ENCODE data around the gene PEX10. TPM values are rescaled to one million over a fixed set of nuclear protein-coding genes. Genes with fewer than 3 reads are reported as not detected.
A peak's percentile ranks its signal among the peaks of the same experiment; 100 is the strongest.

Gene PEX10
- total RNA-seq, 8 experiments from 2014 or later: 11.3 to 27.8 (median 20.9) TPM

DNA sequence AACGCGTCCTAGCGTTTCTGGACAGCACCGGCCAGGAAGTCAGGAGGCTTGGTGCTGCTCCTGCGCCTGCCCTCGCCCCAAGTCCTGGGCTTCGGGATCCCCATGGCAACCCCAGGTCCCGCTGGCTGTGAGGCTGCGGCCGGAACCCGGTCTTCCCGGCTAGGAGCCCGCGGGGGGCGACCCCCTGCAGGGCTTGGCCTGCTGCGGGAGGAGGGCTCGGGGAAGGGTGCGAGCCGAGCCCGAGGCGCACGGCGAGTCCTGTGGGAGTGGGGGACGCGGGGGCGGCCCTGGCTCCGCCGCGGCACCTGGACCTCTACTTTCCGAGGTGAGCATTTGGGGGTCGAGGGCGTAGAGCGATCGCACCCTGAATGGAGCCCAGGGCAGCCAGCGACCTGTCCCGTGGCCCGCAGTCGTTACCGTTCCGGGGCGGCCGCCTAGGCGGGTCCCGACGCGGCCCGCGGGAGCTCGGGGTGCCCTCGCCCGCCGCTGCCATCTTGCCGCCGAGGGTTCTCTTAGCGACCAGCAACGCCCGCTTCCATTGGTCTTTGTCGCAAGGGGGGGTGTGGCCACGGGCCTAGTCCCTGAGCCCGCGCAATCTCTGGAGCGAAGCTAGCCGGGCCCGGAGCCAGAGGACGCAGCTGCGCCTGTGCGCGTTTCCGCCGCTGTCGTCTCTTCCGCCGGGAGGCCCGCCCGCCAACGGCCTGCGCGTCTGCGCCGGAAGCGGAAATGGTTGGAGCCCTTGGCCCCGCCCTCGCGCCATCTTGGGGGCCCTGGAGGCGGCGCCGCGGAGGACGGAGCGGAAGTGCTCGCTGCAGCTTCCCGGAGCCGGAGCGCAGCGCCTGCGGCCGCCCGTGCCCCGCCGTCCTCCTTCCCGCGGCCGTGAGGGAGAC, 21.1 kb downstream of the PEX10 start, which contains the start of the genes MORN1 and RER1:
TSS of gene MORN1 (minus strand) at position 514 of the 890 bp plus-strand sequence. CDS start at position 493, 21 bp downstream.
TSS of gene RER1 (plus strand) at position 801 of the 890 bp plus-strand sequence. CDS start 3,950 bp downstream, outside the sequence.
- Histone ChIP-seq H3K4me1 (replicated peaks in 1 of 2) (peaks cover 15 to 18% of the 10 kb centered on the region in 2 donors), H3K4me3 (peak within 1 kb of the TSS; percentile 74 to 98 (median 85)), H3K27ac (peak within 1 kb of the TSS; percentile 85 to 98)
- 0 to 20% (median 1%) methylated on average over 1 to 70 of the region's 103 CpGs; no CpG with 5 or more reads in 4 of the 10 experiments for WGBS, 10 experiments
- ATAC-seq (replicated peaks in 6 of 8): peak; percentile 67 to 96 (median 94)
- in situ Hi-C loops (cut with MboI; ENCODE audit: low pct_unique_long_range_greater_than_20kb in 2 of 9, low sequenced_read_pairs in 9 of 9, unreplicated experiment in 9 of 9): loop anchor here in 4 of 9 experiments (25.0 kb wide), 2 partner anchors 179 to 204 kb away; partner anchors contain the start of gene FAAP20 (in 3 of the 4)

DNA sequence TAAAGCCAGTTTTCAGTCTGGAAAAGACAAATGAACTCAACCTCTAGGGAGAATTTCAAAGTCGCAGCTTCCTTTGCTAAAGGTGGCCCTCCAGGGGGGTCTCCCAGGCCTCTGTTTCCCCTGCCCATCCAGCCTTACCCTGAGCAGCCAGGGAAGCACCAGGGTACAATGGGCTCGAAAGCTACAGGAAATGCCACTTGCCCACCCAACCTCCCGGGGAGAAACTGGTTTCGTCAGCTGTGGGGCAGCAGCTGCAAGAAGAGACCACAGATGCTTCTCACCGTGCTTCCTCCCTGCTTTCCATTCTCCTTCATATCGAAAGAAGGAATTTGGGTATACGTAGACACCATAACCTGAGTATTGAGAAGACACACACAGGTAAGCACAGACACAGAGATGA, 22.7 kb downstream of the PEX10 start:
- in situ Hi-C loops (cut with MboI; ENCODE audit: low pct_unique_long_range_greater_than_20kb in 2 of 9, low sequenced_read_pairs in 9 of 9, unreplicated experiment in 9 of 9): loop anchor here in 6 of 9 experiments (5.0 to 25.0 kb wide), 4 partner anchors 177 to 202 kb away; partner anchors contain the start of gene FAAP20 (in 5 of the 6)
- ATAC-seq (replicated peaks in 6 of 8): no peak
- 88 to 100% (median 93%) methylated on average over 2 to 7 of the region's 7 CpGs; no CpG with 5 or more reads in 2 of the 10 experiments for WGBS, 10 experiments
- Histone ChIP-seq H3K27ac (no peak overlapping the region), H3K4me3 (no peak overlapping the region), H3K4me1 (replicated peaks in 1 of 2) (peaks cover 15 to 18% of the 10 kb centered on the region in 2 donors)

- H3K4me1 ChIP-seq (replicated peaks in 1 of 2): peaks cover 14 to 15% of the 10 kb centered on the region in 2 donors
- H3K27ac ChIP-seq: no peak overlapping the region
- 90 to 100% (median 96%) methylated on average over 2 to 31 of the region's 32 CpGs for WGBS, 10 experiments
- in situ Hi-C loops (cut with MboI; ENCODE audit: low pct_unique_long_range_greater_than_20kb in 2 of 9, low sequenced_read_pairs in 9 of 9, unreplicated experiment in 9 of 9): loop anchor here in 6 of 9 experiments (5.0 to 25.0 kb wide), 4 partner anchors 176 to 201 kb away; partner anchors contain the start of gene FAAP20 (in 5 of the 6)
- no peak overlapping the region for H3K4me3 ChIP-seq
- ATAC-seq (replicated peaks in 6 of 8): no peak
Observed at GRCh38 chr1:2388004-2388913, 24.1 kb downstream of the PEX10 start.

DNA sequence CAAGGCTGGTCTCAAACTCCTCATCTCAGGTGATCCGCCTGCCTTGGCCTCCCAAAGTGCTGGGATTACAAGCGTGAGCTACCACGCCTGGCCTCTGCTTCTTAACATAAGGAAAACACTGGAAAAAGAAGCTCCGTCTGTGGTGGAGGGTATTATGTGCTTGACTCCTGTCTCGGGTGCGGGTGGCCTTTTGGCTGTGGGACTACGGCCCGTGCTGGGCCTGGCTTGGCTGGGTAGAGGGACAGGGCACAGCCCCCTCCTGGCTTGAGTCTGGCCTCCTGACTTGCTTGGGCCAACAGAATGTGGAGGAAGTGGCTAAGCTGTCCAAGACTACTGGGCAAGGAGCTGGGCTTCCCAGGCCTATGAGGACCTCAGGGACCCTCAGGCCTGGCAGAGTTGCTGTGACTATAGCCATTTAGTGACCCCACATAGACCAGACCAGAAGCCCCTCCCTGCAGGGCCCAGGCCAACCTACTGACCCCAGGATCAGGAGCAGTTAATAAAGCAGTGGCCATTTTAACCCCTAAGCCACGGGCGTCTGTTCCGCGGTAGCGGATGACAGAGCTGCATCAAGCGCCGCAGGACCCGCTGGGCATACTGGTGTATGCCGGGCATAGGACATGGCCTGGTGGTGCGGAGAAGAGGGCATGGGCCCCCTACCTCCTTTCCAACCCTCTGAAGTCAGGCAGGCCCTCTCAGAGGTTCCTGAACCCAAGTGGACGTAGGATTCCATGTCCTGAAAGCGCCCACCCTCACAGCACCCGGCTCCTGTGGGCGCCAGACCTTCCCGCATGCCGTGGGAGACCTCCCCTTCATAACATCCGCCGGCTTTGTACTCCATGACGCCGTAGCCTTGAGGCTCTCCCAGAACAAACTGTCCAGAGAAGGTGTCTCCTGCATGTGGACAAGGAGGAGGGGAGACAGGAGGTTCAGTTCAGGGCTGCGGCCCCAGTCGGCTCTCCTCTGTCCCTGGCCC, 25.4 kb downstream of the PEX10 start:
- ATAC-seq (replicated peaks in 6 of 8): no peak
- Histone ChIP-seq H3K4me1 (replicated peaks in 1 of 2) (peaks cover 7 to 9% of the 10 kb centered on the region in 2 donors), H3K27ac (no peak overlapping the region), H3K4me3 (no peak overlapping the region)
- in situ Hi-C loops (cut with MboI; ENCODE audit: low pct_unique_long_range_greater_than_20kb in 2 of 9, low sequenced_read_pairs in 9 of 9, unreplicated experiment in 9 of 9): loop anchor here in 6 of 9 experiments (5.0 to 25.0 kb wide), 4 partner anchors 175 to 200 kb away; partner anchors contain the start of gene FAAP20 (in 5 of the 6)
- WGBS, 10 experiments: 80 to 100% (median 95%) methylated on average over 1 to 16 of the region's 30 CpGs

DNA sequence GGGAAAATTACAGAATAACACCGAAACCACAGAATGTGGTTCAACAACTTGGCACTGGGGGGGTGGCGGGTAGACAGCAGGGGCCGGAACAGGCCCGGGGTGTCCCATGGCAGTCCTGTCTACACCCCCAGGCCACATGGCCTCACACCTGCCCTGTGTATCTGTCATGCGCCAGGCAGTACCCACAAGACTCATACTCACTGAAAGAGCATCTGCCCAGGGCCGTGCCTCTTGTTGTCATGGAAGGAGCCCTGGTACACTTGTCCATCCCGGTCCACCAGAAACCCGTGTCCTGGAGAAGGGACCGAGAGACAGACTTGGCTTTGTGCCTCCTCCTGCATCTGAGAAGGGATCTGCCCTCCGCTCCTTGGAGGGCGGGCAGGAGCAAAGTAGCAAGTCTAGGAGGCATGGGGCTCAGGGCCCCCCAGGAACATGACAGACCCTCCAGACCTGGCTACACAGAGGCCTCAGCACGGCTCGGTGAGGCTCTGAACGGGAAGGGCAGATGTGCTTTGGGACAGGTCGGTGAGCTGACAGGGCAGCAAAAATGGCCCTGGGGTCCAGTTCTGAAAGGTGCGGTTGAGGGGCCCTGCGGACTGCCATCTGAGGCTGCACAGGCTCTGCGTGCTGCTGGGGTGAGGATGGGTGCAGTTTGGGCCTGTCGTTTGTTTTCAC, 26.6 kb downstream of the PEX10 start:
- Histone ChIP-seq H3K4me1 (replicated peaks in 1 of 2) (peaks cover 12 to 14% of the 10 kb centered on the region in 2 donors), H3K27ac (no peak overlapping the region), H3K4me3 (no peak overlapping the region)
- in situ Hi-C loops (cut with MboI; ENCODE audit: low pct_unique_long_range_greater_than_20kb in 2 of 9, low sequenced_read_pairs in 9 of 9, unreplicated experiment in 9 of 9): loop anchor here in 6 of 9 experiments (5.0 to 25.0 kb wide), 4 partner anchors 173 to 198 kb away; partner anchors contain the start of gene FAAP20 (in 5 of the 6)
- WGBS, 10 experiments: 81 to 100% (median 93%) methylated on average over 1 to 12 of the region's 19 CpGs; no CpG with 5 or more reads in 2 of the 10 experiments
- no peak for ATAC-seq (replicated peaks in 6 of 8)

GRCh38 chr1:2384941-2385481, 27.4 kb downstream of the PEX10 start:
- peak in 2 of 8 experiments; percentile 1 to 9 for ATAC-seq (replicated peaks in 6 of 8)
- Histone ChIP-seq H3K4me1 (replicated peaks in 1 of 2) (peaks cover 5 to 8% of the 10 kb centered on the region in 2 donors), H3K4me3 (no peak overlapping the region), H3K27ac (no peak overlapping the region)
- in situ Hi-C loops (cut with MboI; ENCODE audit: low pct_unique_long_range_greater_than_20kb in 2 of 9, low sequenced_read_pairs in 9 of 9, unreplicated experiment in 9 of 9): loop anchor here in 6 of 9 experiments (5.0 to 25.0 kb wide), 4 partner anchors 173 to 198 kb away; partner anchors contain the start of gene FAAP20 (in 5 of the 6)
- 60 to 91% (median 80%) methylated on average over 1 to 23 of the region's 41 CpGs; no CpG with 5 or more reads in 4 of the 10 experiments for WGBS, 10 experiments

DNA sequence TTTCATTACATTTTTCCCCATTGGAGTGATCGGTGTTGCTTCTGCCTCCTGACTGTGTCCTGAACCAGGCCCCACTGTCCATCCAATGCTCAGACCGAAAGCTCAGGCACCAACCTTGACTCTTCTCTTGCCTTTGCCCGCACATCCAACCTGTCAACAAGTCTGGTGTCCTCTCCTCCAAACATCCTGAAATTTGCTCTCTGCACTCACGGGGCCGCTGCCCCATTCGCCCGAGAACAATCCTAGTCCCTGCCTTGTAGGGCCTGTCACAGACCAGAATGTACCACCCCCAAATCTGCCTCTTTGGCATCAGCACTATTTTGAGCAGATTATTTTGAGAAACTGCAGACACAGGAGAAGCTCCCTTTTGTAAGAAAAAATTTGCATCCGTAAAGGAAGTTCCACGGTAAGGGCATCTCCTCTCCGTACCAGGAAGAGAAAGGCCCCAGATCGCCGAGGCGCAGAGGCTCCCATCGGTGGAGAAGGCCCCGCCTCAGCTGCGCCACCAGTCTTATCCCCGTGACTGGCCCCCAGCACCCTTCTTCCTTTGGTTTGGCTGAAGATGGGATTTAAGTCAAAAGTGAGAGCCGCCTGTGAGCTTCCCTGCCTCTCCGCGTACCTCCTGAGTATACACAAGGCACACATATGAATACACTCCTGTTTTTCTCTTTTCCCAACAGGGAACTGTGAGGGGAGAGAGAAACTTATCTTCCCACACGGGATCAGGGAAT, 28.1 kb downstream of the PEX10 start:
- no peak for ATAC-seq (replicated peaks in 6 of 8)
- Histone ChIP-seq H3K27ac (no peak overlapping the region), H3K4me1 (replicated peaks in 1 of 2) (peaks cover 5 to 7% of the 10 kb centered on the region in 2 donors), H3K4me3 (no peak overlapping the region)
- 79 to 100% (median 89%) methylated on average over 2 to 19 of the region's 21 CpGs; no CpG with 5 or more reads in 1 of the 10 experiments for WGBS, 10 experiments
- in situ Hi-C loops (cut with MboI; ENCODE audit: low pct_unique_long_range_greater_than_20kb in 2 of 9, low sequenced_read_pairs in 9 of 9, unreplicated experiment in 9 of 9): loop anchor here in 5 of 9 experiments (10.0 to 25.0 kb wide), 3 partner anchors 172 to 197 kb away; partner anchors contain the start of gene FAAP20 (in 4 of the 5)

- Histone ChIP-seq H3K4me1 (replicated peaks in 1 of 2) (peaks cover 5 to 7% of the 10 kb centered on the region in 2 donors), H3K27ac (no peak overlapping the region), H3K4me3 (no peak overlapping the region)
- WGBS, 10 experiments: 65 to 100% (median 92%) methylated on average over 1 to 8 of the region's 14 CpGs; no CpG with 5 or more reads in 3 of the 10 experiments
- no peak for ATAC-seq (replicated peaks in 6 of 8)
- in situ Hi-C loops (cut with MboI; ENCODE audit: low pct_unique_long_range_greater_than_20kb in 2 of 9, low sequenced_read_pairs in 9 of 9, unreplicated experiment in 9 of 9): loop anchor here in 5 of 9 experiments (10.0 to 25.0 kb wide), 3 partner anchors 171 to 196 kb away; partner anchors contain the start of gene FAAP20 (in 4 of the 5)
Observed at GRCh38 chr1:2383576-2383975, 28.8 kb downstream of the PEX10 start.

DNA sequence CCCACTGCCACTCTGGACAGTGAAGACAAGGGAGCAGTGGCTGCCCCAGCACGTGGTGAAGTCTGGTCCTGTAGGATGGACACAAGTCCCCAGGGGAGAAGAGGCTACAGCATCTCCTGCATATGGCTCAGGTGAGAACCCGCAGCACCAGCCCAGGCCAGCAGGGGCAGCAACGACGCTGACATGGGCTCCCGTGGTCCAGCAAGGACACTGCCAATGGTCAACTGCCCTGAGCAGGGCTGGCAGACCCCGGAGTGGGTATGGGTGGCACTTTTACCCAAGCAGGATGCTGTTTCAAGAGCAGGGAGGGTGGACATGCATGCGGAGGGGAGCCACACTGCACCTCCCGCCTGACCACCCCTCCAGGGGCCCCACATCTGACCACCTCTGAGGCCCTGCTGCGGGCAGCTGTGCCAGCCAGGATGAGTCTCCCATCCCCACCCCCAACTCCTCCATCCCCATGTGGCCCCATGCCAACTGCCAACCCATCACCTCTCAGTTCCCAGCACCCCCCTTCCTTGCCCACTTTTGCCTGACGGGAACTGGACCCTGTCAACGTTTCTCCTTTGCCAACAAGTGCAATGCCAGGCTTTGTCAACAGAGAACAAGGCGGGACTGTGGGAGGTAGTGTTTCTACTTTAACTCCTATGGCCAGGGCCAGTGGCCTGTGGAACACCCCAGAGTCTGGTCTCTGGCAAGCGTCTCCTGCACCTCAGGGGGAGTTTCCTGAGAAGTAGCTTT, 29.6 kb downstream of the PEX10 start:
- 7 to 91% (median 83%) methylated on average over 1 to 4 of the region's 13 CpGs; no CpG with 5 or more reads in 7 of the 10 experiments for WGBS, 10 experiments
- Histone ChIP-seq H3K4me1 (replicated peaks in 1 of 2) (peaks cover 5 to 7% of the 10 kb centered on the region in 2 donors), H3K27ac (no peak overlapping the region), H3K4me3 (no peak overlapping the region)
- in situ Hi-C loops (cut with MboI; ENCODE audit: low pct_unique_long_range_greater_than_20kb in 2 of 9, low sequenced_read_pairs in 9 of 9, unreplicated experiment in 9 of 9): loop anchor here in 5 of 9 experiments (10.0 to 25.0 kb wide), 3 partner anchors 170 to 195 kb away; partner anchors contain the start of gene FAAP20 (in 4 of the 5)
- ATAC-seq (replicated peaks in 6 of 8): peak; percentile 5 to 42 (median 16)
